H1 (cell line): Measurements from ENCODE around the gene CACNA1E. TPM values are rescaled to one million over a fixed set of nuclear protein-coding genes. Genes with fewer than 3 reads are reported as not detected.

ENCODE experiments used
- CTCF ChIA-PET: fragments of 300-600 bp; sonication (Branson Sonifier 250); formaldehyde crosslinking; loops from one replicate; lab custom pipeline; 2021; ENCODE audit not compliant: partially characterized antibody; lab: Charles Lee
- POLR2A ChIA-PET: fragments of 300-600 bp; sonication (Branson Sonifier 250); formaldehyde crosslinking; loops from one replicate; lab custom pipeline; 2021; ENCODE audit warnings: inconsistent platforms; ENCODE audit not compliant: partially characterized antibody; lab: Charles Lee
- DNase-seq, 2 experiments: peaks; one replicate each; pipeline versions ENCODE4 v3.0.0 to v3.0.0-alpha.2; 2010 to 2022; ENCODE audit warnings: low spot score in 2 of 2, low read depth in 1 of 2, mixed read lengths in 1 of 2
- FAIRE-seq: peaks from 2 replicates; lab custom pipeline; 2011; peaks lifted over from hg19 to GRCh38; lab: Jason Lieb, UNC
- H2AFZ ChIP-seq: 2 replicates; pipeline ENCODE4 v1.8.1; 2012; ENCODE audit warnings: low read length, inconsistent platforms
- H2AK5ac ChIP-seq: 2 replicates; pipeline ENCODE4 v1.6.1; 2013; ENCODE audit warnings: low read depth, low read length
- H2BK120ac ChIP-seq: replicated peaks from 2 replicates; pipeline ENCODE3; 2013; ENCODE audit warnings: low read depth, low read length, inconsistent platforms
- H2BK12ac ChIP-seq: 2 replicates; pipeline ENCODE4 v1.6.1; 2013; ENCODE audit warnings: low read depth, low read length
- H2BK15ac ChIP-seq: 2 replicates; pipeline ENCODE4 v1.6.1; 2013; ENCODE audit warnings: low read length
- H2BK20ac ChIP-seq: 2 replicates; pipeline ENCODE4 v1.6.1; 2013; ENCODE audit warnings: low read length
- H2BK5ac ChIP-seq: 2 replicates; pipeline ENCODE4 v1.6.1; 2013; ENCODE audit warnings: low read depth, low read length
- H3K14ac ChIP-seq: 2 replicates; pipeline ENCODE4 v1.6.1; 2013; ENCODE audit warnings: inconsistent platforms; ENCODE audit not compliant: insufficient read length
- H3K18ac ChIP-seq: 2 replicates; pipeline ENCODE4 v1.6.1; 2013; ENCODE audit warnings: low read length; ENCODE audit errors: extremely low read depth
- H3K23ac ChIP-seq: 2 replicates; pipeline ENCODE4 v1.6.1; 2013; ENCODE audit warnings: inconsistent platforms; ENCODE audit not compliant: insufficient read length
- H3K23me2 ChIP-seq: 2 replicates; pipeline ENCODE4 v1.6.1; 2013; ENCODE audit warnings: low read depth, low read length
- H3K27ac ChIP-seq: 2 replicates; pipeline ENCODE4 v1.6.1; 2011; ENCODE audit warnings: low read depth, low read length, inconsistent platforms
- H3K27me3 ChIP-seq, 4 experiments: replicated peaks in 1 of 4; 1 replicate in 1 of 4; 2 replicates in 3 of 4; pipeline versions ENCODE4 v1.6.1 to v1.8.1; 2011 to 2013; ENCODE audit warnings: low read length in 3 of 4, mild to moderate bottlenecking in 3 of 4, inconsistent platforms in 2 of 4, mixed read lengths in 2 of 4, moderate library complexity in 1 of 4; ENCODE audit not compliant: control insufficient read depth in 3 of 4, insufficient read depth in 3 of 4; ENCODE audit errors: extremely low read depth in 1 of 4
- H3K36me3 ChIP-seq, 4 experiments: 2 replicates each; pipeline versions ENCODE4 v1.6.1 to v1.8.1; 2011 to 2013; ENCODE audit warnings: mild to moderate bottlenecking in 4 of 4, low read length in 3 of 4, moderate library complexity in 2 of 4, control low read depth in 1 of 4, inconsistent platforms in 1 of 4; ENCODE audit not compliant: insufficient read depth in 4 of 4, control insufficient read depth in 2 of 4
- H3K4ac ChIP-seq: replicated peaks from 2 replicates; pipeline ENCODE3; 2013; ENCODE audit warnings: low read length, low read depth, mixed read lengths, inconsistent platforms; ENCODE audit not compliant: insufficient read length
- H3K4me1 ChIP-seq, 4 experiments: replicated peaks in 1 of 4; 1 replicate in 1 of 4; 2 replicates in 3 of 4; pipeline versions ENCODE4 v1.6.1 to v1.8.1; 2011 to 2013; ENCODE audit warnings: low read length in 3 of 4, inconsistent platforms in 2 of 4, mixed read lengths in 1 of 4; ENCODE audit not compliant: insufficient read depth in 4 of 4, control insufficient read depth in 3 of 4
- H3K4me2 ChIP-seq, 2 experiments: 2 replicates each; pipeline versions ENCODE4 v1.6.1 to v1.8.1; 2011 to 2013; ENCODE audit warnings: low read depth in 2 of 2, low read length in 2 of 2, control low read depth in 1 of 2, inconsistent platforms in 1 of 2, mild to moderate bottlenecking in 1 of 2; ENCODE audit not compliant: insufficient read depth in 1 of 2
- H3K4me3 ChIP-seq, 4 experiments: fragments of 200-600, 300-600 bp in 1 of 4; sonication (generic), shearing (Covaris generic), sonication (Bioruptor Twin) in 1 of 4; 2 replicates each; pipeline versions ENCODE4 v1.5.1 to v1.8.1; 2011 to 2016; ENCODE audit warnings: low read length in 4 of 4, low read depth in 3 of 4, control low read depth in 2 of 4, inconsistent platforms in 2 of 4, mild to moderate bottlenecking in 2 of 4, mixed read lengths in 1 of 4, moderate library complexity in 1 of 4; ENCODE audit not compliant: insufficient read depth in 2 of 4; ENCODE audit errors: extremely low read depth in 1 of 4
- H3K56ac ChIP-seq: replicated peaks from 2 replicates; pipeline ENCODE3; 2013; ENCODE audit warnings: low read depth, mild to moderate bottlenecking, mixed read lengths, low read length, inconsistent platforms; ENCODE audit not compliant: insufficient read length
- H3K79me1 ChIP-seq: 2 replicates; pipeline ENCODE4 v1.6.1; 2013; ENCODE audit warnings: low read depth, low read length, control low read depth
- H3K79me2 ChIP-seq, 2 experiments: 2 replicates each; pipeline versions ENCODE4 v1.6.1 to v1.8.1; 2012 to 2013; ENCODE audit warnings: low read length in 2 of 2, mild to moderate bottlenecking in 2 of 2, inconsistent platforms in 1 of 2; ENCODE audit not compliant: insufficient read depth in 2 of 2, control insufficient read depth in 1 of 2
- H3K9ac ChIP-seq, 4 experiments: replicated peaks in 1 of 4; 1 replicate in 1 of 4; 2 replicates in 3 of 4; pipeline versions ENCODE4 v1.6.1 to v1.8.1; 2011 to 2013; ENCODE audit warnings: low read depth in 3 of 4, low read length in 3 of 4, control low read depth in 2 of 4, mild to moderate bottlenecking in 2 of 4, moderate library complexity in 2 of 4, inconsistent platforms in 1 of 4; ENCODE audit errors: extremely low read depth in 1 of 4
- H3K9me3 ChIP-seq, 2 experiments: 2 replicates each; pipeline versions ENCODE4 v1.6.1 to v1.8.1; 2012 to 2013; ENCODE audit warnings: mild to moderate bottlenecking in 2 of 2, moderate library complexity in 2 of 2, control low read depth in 1 of 2, inconsistent platforms in 1 of 2, low read depth in 1 of 2, low read length in 1 of 2, mixed read lengths in 1 of 2; ENCODE audit not compliant: insufficient read depth in 2 of 2
- H4K20me1 ChIP-seq, 2 experiments: replicated peaks in 1 of 2; 2 replicates each; pipeline versions ENCODE3 to v1.8.1; 2011 to 2013; ENCODE audit warnings: inconsistent platforms in 2 of 2, low read length in 2 of 2, mild to moderate bottlenecking in 1 of 2; ENCODE audit not compliant: insufficient read depth in 2 of 2, control insufficient read depth in 1 of 2
- H4K5ac ChIP-seq: 2 replicates; pipeline ENCODE4 v1.6.1; 2013; ENCODE audit warnings: low read length, low read depth, mixed read lengths, inconsistent platforms; ENCODE audit not compliant: insufficient read length
- H4K8ac ChIP-seq: 2 replicates; pipeline ENCODE4 v1.8.0; 2013; ENCODE audit warnings: mild to moderate bottlenecking, moderate library complexity, low read length, inconsistent platforms; ENCODE audit not compliant: insufficient read depth; ENCODE audit errors: extremely low read depth
- H4K91ac ChIP-seq: replicated peaks from 2 replicates; pipeline ENCODE3; 2013; ENCODE audit warnings: low read length, mixed read lengths, inconsistent platforms; ENCODE audit not compliant: insufficient read length
- CTBP2 ChIP-seq: IDR thresholded peaks from 2 replicates; pipeline ENCODE4 v1.7.0; 2011; ENCODE audit warnings: borderline replicate concordance, mild to moderate bottlenecking, moderate library complexity, mixed read lengths, low read length; ENCODE audit not compliant: insufficient read depth, insufficient read length
- EGR1 ChIP-seq: IDR thresholded peaks from 2 replicates; pipeline ENCODE4 v1.6.1; 2011; ENCODE audit warnings: low read depth, low read length, borderline replicate concordance
- EP300 ChIP-seq, 2 experiments: IDR thresholded peaks; 1 replicate in 1 of 2; 2 replicates in 1 of 2; pipeline ENCODE4 v1.6.1; 2011 to 2012; ENCODE audit warnings: low read depth in 2 of 2, low read length in 2 of 2, mild to moderate bottlenecking in 2 of 2, borderline replicate concordance in 1 of 2, inconsistent platforms in 1 of 2, moderate library complexity in 1 of 2
- FOSL1 ChIP-seq: IDR thresholded peaks from 2 replicates; pipeline ENCODE4 v1.6.1; 2011; ENCODE audit warnings: mild to moderate bottlenecking, low read depth, low read length, moderate library complexity; ENCODE audit not compliant: insufficient read depth
- GTF2F1 ChIP-seq: IDR thresholded peaks from 2 replicates; pipeline ENCODE4 v1.6.1; 2012; ENCODE audit warnings: low read depth, low read length, improper control_type of control experiment, borderline replicate concordance
- HDAC6 ChIP-seq: IDR thresholded peaks from one replicate; pipeline ENCODE4 v1.7.1; 2012; ENCODE audit warnings: low read depth, mild to moderate bottlenecking, inconsistent platforms, low read length, moderate library complexity
- NRF1 ChIP-seq: IDR thresholded peaks from 2 replicates; pipeline ENCODE4 v1.6.1; 2011; ENCODE audit warnings: mild to moderate bottlenecking, low read depth, low read length, improper control_type of control experiment
- POU5F1 ChIP-seq: IDR thresholded peaks from 2 replicates; pipeline ENCODE4 v1.6.1; 2011; ENCODE audit warnings: low read depth, mild to moderate bottlenecking, low read length, moderate library complexity
- RNF2 ChIP-seq: fragments of 200-900, 300-1000 bp; sonication (generic); IDR thresholded peaks from 2 replicates; pipeline ENCODE4 v1.7.1; 2016; ENCODE audit warnings: borderline replicate concordance, low read depth, mild to moderate bottlenecking, antibody characterized with exemption, low read length; ENCODE audit not compliant: poor library complexity, severe bottlenecking; ENCODE audit errors: missing control alignments
- RXRA ChIP-seq: IDR thresholded peaks from 2 replicates; pipeline ENCODE4 v1.6.1; 2011; ENCODE audit warnings: low read depth, mild to moderate bottlenecking, low read length, moderate library complexity; ENCODE audit not compliant: insufficient read depth
- TAF1 ChIP-seq: IDR thresholded peaks from 2 replicates; pipeline ENCODE4 v1.6.1; 2011; ENCODE audit warnings: mild to moderate bottlenecking, low read depth, low read length
- TCF12 ChIP-seq: IDR thresholded peaks from 2 replicates; pipeline ENCODE4 v1.6.1; 2011; ENCODE audit warnings: low read depth, mild to moderate bottlenecking, low read length
- TEAD4 ChIP-seq: IDR thresholded peaks from 2 replicates; pipeline ENCODE4 v1.6.1; 2012; ENCODE audit warnings: low read depth, low read length, inconsistent platforms, mixed read lengths
- ZNF274 ChIP-seq: IDR thresholded peaks from 2 replicates; pipeline ENCODE4 v1.7.0; 2012; ENCODE audit warnings: low read length, borderline replicate concordance; ENCODE audit errors: extremely low read depth
- polyA plus RNA-seq, 7 experiments: library from polyadenylated mRNA; depleted of rRNA in 3 of 7; stranded (reverse) in 5 of 7; unstranded in 2 of 7; fragments of >200 nt in 5 of 7; fragments of 200-250 nt in 2 of 7; gene quantifications; 1 replicate in 5 of 7; 2 replicates in 1 of 7; 4 replicates in 1 of 7; pipeline versions ENCODE4 v1.2.1 to v1.2.3, GENCODE V29; 2011 to 2013; ENCODE audit warnings: missing spikeins in 2 of 7, mixed read lengths in 2 of 7
- total RNA-seq: library from RNA; stranded (reverse); fragmentation: NEBNext Ultra II Directional; extraction: Animal tissue kit (Norgen Biotek cat#: 25700); gene quantifications from 2 replicates; pipeline ENCODE4 v1.2.1, GENCODE V29; 2021
- TF ChIP-seq, protein P1 (sequence below): IDR thresholded peaks from 2 replicates; pipeline ENCODE4 v1.6.1; 2011; ENCODE audit warnings: low read depth, mild to moderate bottlenecking, low read length; ENCODE audit not compliant: insufficient read depth

Gene CACNA1E
- total and polyA plus RNA-seq, 2 of the 8 experiments (the other 6 are each of a cell fraction or from before 2014, with no cell fraction given): 0.98 to 1.3 TPM

DNA sequence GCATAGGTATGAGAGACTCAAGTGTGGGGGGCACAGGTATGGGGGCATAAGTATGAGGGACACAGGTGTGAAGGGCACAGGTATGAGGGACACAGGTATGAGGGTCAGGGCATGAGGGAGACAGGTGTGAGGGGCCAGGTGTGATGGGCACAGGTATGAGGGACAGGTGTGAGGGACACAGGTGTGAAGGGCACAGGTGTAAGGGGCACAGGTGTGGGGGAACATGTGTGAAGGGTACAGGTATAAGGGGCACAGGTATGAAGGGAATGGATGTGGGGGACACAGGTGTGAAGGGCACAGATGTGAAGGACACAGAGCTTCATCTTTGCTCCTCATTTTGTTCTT, 41.2 kb upstream of the CACNA1E start:
- ChIA-PET CTCF (no interaction called here), POLR2A (no interaction called here)
- Histone ChIP-seq H3K27me3 (no peaks in the 10 kb centered on the region), H3K56ac (no peak overlapping the region), H4K20me1 (no peaks in the 10 kb centered on the region), H2AFZ (no peak overlapping the region), H2AK5ac (no peak overlapping the region), H3K4ac (no peak overlapping the region), H4K8ac (no peak overlapping the region), H3K79me1 (no peaks in the 10 kb centered on the region), H3K18ac (no peak overlapping the region), H2BK20ac (no peak overlapping the region), H3K14ac (no peak overlapping the region), H2BK12ac (no peak overlapping the region), H2BK5ac (no peak overlapping the region), H3K23ac (no peak overlapping the region), H3K36me3 (no peaks in the 10 kb centered on the region), H3K23me2 (no peaks in the 10 kb centered on the region), H3K9me3 (no peaks in the 10 kb centered on the region), H3K9ac (no peak overlapping the region), H3K79me2 (no peaks in the 10 kb centered on the region), H3K4me2 (no peak overlapping the region), H4K91ac (no peak overlapping the region), H2BK120ac (no peak overlapping the region), H3K4me3 (no peak overlapping the region), H2BK15ac (no peak overlapping the region), H3K27ac (no peak overlapping the region), H4K5ac (no peak overlapping the region), H3K4me1 (no peaks in the 10 kb centered on the region)
- FAIRE-seq (no peak), DNase-seq (no peak)
- TF ChIP-seq RNF2: no peak
- TF ChIP-seq RXRA: no peak
- TF ChIP-seq TCF12: no peak
- TF ChIP-seq ZNF274: no peak
- no peak for TF ChIP-seq NRF1
- TF ChIP-seq FOSL1: no peak
- TF ChIP-seq TEAD4: no peak
- no peak for TF ChIP-seq EGR1
- TF ChIP-seq GTF2F1: no peak
- TF ChIP-seq HDAC6: no peak
- no peak for TF ChIP-seq POU5F1
- TF ChIP-seq, protein P1, sequence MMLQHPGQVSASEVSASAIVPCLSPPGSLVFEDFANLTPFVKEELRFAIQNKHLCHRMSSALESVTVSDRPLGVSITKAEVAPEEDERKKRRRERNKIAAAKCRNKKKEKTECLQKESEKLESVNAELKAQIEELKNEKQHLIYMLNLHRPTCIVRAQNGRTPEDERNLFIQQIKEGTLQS: no peak
- no peak for TF ChIP-seq EP300 (IDR thresholded peaks at IDR 0.05; ENCODE audit: borderline replicate concordance in 1 of 2, low read depth in 2 of 2, low read length in 2 of 2)
- TF ChIP-seq TAF1: no peak
- TF ChIP-seq CTBP2: no peak
